ENCODE results near the gene PCBP1. TPM values are rescaled to one million over a fixed set of nuclear protein-coding genes. Genes with fewer than 3 reads are reported as not detected.
"Not testable (repeated sequence)": the region's sequence is repeated elsewhere in the genome, so short reads cannot be mapped to it uniquely, and the experiment has no call there.

The PCBP1 gene
- total RNA-seq, 1 donor from 2014 or later = 284 TPM

GRCh38 chr2:70098032-70098431, 10.8 kb downstream of the PCBP1 start:
- no peak for DNase-seq (ENCODE audit: low spot score)

DNA sequence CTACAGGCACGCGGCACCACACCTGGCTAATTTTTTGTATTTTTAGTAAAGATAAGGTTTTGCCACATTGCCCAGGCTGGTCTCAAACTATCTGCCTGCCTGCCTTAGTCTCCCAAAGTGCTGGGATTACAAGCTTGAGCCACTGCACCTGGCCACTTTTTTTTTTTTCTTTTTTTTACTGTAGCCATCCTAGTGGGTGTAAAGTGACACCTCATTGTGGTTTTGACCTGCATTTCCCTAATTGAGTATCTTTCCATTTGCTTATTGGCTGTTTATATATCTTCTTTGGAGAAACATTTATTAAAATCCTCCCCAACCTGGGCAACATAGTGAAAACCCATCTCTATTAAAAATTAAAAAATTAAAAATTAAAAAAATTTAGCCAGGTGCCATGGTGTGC, 12.0 kb downstream of the PCBP1 start:
- DNase-seq (ENCODE audit: low spot score) = no peak

GRCh38 chr2:70101174-70101573, 13.9 kb downstream of the PCBP1 start:
- no peak for DNase-seq (ENCODE audit: low spot score)

DNA sequence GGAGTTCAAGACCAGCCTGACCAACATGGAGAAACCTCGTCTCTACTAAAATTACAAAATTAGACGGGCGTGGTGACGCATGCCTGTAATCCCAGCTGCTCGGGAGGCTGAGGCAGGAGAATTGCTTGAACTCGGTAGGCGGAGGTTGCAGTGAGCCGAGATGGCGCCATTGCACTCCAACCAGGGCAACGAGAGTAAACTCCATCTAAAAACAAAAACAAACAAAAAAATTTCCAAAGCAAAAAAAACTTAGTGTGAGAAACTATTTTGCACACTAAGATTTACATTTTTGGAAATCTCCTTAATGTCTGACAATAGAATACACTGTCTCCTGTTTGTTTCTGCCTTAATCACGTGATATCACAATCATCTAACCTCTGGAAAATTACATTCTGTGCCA, 14.4 kb downstream of the PCBP1 start:
- DNase-seq (ENCODE audit: low spot score) = not testable (repeated sequence)

GRCh38 chr2:70102323-70102905, 15.1 kb downstream of the PCBP1 start:
- DNase-seq (ENCODE audit: low spot score) = not testable (repeated sequence)

GRCh38 chr2:70103531-70104061, 16.3 kb downstream of the PCBP1 start:
- no peak for DNase-seq (ENCODE audit: low spot score)

DNA sequence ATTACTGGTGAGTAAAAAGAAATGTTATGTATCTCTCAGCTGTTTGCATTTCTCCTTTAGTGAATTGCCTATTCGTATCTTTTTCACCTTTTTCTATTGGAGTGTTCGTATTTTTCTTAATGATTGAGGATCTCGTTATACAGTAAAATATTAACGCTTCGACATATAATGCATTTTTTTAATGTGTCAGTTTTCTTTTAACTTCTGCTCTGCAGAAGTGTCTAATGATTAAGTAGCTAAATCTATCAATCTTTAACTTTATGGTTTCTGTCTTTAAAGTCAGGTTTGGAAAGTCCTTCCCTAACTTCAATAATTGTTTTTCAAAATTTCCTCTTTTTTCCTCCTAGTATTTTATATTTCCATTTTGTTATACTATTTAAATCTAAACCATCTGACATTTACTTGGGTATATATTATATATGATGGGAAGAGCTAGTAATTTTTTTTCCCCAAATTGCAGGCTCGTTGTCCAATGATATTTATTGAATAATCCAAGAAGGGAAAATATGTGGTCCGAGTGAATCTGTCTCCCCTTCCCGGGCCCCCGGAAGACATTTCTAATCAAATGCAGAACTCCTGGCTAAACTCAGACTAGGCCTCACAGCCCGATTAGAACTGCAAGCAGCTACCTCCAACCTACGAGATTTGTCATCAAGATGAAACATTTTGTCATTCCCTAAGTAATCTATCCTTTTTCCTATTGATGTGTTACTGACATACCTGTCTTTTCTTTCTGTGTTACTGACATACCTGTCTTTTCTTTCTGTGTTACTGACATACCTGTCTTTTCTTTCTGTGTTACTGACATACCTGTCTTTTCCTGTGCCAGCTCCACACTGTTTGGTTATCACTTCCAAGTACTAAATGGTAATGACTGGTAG, 17.2 kb downstream of the PCBP1 start:
- no peak for DNase-seq (ENCODE audit: low spot score)

DNA sequence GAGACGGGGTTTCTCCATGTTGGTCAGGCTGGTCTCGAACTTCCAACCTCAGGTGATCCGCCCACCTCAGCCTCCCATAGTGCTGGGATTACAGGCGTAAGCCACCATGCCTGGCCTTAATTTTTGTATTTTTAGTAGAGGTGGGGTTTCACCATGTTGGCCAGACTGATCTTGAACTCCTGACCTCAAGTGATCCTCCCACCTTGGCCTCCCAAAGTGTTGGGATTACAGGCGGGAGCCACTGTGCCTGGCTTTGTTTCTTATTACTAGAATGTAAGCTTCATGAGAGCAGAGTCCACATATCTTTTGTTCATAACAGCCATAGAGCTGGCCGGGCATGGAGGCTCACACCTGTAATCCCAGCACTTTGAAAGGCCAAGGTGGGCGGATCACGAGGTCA, 18.9 kb downstream of the PCBP1 start:
- DNase-seq (ENCODE audit: low spot score) = not testable (repeated sequence)

- DNase-seq (ENCODE audit: low spot score) = not testable (repeated sequence)
Observed at GRCh38 chr2:70110397-70110796, 23.1 kb downstream of the PCBP1 start.

GRCh38 chr2:70111752-70112591, 24.7 kb downstream of the PCBP1 start:
- no peak for DNase-seq (ENCODE audit: low spot score)

- no peak for DNase-seq (ENCODE audit: low spot score)
Observed at GRCh38 chr2:70113359-70114070, 26.2 kb downstream of the PCBP1 start.

DNA sequence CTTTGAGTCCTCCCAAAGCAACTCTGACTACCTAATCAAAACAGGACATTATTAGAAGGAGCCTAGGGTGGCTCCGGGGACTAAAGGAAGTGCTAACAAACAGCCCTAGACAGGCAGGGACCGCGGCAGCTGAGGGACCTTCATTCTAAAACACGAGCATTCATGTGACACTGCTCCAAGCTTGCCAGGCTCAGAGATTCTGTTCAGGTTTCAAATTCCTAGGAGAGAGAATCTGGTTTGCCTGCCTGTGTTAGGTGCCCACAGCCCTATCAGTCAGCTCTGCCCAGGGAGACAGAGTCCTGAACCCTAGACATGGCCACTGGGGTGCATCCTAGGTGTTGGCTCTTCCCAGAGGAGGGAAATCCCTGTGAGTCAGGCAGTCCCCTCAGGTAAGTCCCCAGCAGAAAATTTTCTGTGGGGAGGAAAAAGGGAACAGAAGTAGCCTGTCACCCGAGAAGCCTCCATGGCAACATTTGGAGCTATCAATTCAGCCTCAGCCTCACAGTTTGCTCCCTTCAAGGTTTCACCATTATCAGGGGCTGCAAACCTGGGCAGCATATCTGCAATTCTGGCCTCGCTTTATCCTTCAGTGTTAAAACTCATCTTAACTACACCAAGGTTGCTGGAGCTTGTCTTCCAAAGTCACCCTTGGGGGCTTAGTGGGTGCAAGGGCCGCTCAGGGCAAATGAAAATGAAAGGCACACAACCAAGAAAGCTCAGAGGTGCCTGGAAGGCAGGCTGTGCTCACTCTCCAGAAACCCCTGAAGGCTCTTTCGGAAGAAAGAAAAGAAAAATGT, 28.6 kb downstream of the PCBP1 start:
- DNase-seq (ENCODE audit: low spot score) = no peak

DNA sequence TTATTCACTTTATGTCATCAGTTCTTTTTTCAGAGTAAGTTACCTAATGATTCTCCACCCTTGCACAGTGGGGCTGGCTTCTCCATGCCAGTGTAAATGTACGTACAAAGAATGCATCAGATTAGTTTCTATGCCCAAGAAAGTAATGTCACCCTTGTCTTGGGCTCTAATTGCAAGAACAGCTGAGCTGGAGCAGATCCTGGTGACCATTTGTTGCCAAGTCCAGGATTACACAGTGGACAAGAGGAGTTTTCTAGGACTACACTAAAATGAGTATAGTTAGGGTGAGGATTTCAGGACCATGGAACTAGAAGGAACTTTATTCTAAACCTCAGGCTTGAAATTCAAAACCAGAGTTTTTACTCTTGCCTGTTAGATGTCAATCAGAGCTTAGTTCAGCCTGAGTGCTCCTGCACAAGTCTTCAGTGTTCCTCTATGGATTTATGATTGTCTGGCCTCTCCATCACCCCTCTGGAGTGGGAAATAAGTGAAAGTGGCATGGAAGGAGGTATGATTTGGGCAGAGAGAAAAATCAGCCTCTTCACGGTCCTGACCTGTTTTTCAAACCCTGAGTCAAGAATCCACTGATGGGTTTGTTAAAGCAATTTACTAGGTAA, 29.8 kb downstream of the PCBP1 start:
- no peak for DNase-seq (ENCODE audit: low spot score)

DNA sequence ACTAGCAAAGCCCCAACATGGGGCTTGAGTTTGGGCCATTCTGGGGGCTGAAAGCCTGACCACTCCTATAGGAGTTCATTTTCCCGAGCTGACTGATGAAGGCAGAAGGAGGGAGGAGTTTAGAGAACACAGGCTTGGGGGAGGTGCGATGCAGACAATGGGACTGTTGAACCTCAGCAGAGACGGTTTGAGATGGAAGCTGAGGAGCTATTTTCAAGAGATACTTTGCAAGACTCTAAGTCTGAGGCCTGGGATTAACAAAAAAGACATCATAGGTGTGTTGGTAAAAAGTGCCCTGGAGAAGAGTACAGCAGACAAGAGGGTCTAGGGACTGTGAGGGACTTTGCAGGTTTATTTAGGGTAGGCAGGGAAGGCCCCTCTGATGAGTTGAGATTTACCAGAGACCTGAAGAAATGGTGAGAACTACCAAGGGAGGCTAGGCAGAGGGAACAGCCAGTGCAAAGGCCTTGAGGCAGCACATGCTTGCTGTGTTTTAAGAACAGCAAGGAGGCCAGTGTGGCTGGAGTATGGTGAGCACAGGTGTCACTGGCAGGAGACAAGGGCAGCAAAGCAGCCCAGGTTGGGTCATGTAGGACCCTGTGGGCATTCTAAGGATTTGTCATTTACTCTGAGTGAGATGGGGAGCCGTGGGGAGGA, 31.6 kb downstream of the PCBP1 start:
- DNase-seq (ENCODE audit: low spot score) = no peak

- DNase-seq (ENCODE audit: low spot score) = no peak
Observed at GRCh38 chr2:70121627-70122372, 34.5 kb downstream of the PCBP1 start.

GRCh38 chr2:70122470-70122869, 35.2 kb downstream of the PCBP1 start:
- DNase-seq (ENCODE audit: low spot score) = no peak

DNA sequence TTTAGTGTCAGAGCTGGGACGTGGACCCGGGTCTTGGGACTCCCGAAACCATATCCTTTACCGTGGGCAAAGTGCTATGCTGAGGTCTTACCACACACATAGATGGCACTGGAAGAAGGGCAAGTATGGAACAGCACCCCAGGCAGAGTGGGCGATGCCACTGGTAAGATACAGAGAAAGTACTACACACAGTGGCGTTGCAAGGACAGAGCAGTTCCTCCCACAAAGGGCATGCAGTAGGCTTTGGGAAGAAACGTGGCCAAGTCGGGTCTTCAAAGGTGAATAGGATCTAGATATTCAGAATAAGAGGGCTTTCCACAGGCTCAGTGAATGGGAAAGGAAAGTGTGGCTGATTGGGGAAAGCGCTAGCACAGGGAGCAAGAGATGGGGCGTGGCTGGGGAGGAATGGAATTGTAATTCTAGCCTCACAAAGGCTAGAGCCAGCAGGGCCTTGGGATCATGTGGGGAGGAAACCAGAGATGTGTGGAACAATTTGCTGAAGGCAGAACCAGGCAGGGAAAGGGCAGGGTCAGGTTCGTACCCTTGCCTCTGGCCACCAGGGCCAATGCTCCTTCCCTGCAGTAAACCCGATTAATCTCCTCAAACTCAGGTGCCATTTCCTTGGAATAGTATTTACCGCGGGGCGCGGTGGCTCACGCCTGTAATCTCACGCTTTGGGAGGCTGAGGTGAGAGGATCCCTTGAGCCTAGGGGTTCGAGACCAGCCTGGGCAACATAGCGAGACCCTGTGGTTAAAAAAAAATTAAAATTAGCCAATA, 36.0 kb downstream of the PCBP1 start:
- no peak for DNase-seq (ENCODE audit: low spot score)

GRCh38 chr2:70123829-70124116, 36.5 kb downstream of the PCBP1 start:
- DNase-seq (ENCODE audit: low spot score) = no peak
